Ureter (tissue), 1 donor: Measurements from ENCODE around the gene ENPP5. TPM values are rescaled to one million over a fixed set of nuclear protein-coding genes. Genes with fewer than 3 reads are reported as not detected.

Source experiments
- DNase-seq: peaks from one replicate; pipeline ENCODE4 v3.0.0-alpha.2; 2020; ENCODE audit warnings: low spot score
- total RNA-seq: library from RNA; stranded (reverse); gene quantifications from one replicate; pipeline ENCODE4 v1.2.4, GENCODE V29; 2023
- donor health status: DM: yes; HTN: yes; CAD: no.

Gene ENPP5
- total RNA-seq, result 12.5 TPM

- peak; percentile 88 for DNase-seq
These were observed at the start of gene ENPP5 for GRCh38 chr6:46170357-46171289. TSS of gene ENPP5 (minus strand) at chr6:46170980. CDS start at chr6:46168262, 2,718 bp downstream.

- no peak for DNase-seq
These were observed 48.9 kb upstream of the ENPP5 start for GRCh38 chr6:46219661-46220060.

- no peak for DNase-seq
These were observed 47.7 kb upstream of the ENPP5 start for GRCh38 chr6:46218457-46218856.

- no peak for DNase-seq
These were observed 46.9 kb upstream of the ENPP5 start for GRCh38 chr6:46217671-46218131.

GRCh38 chr6:46216879-46217278 is 46.1 kb upstream of the ENPP5 start:
- no peak for DNase-seq

- DNase-seq, result no peak
These were observed 45.0 kb upstream of the ENPP5 start for GRCh38 chr6:46215777-46216176.

GRCh38 chr6:46215213-46215612 is 44.4 kb upstream of the ENPP5 start:
- DNase-seq, result no peak

GRCh38 chr6:46211917-46212316 is 41.1 kb upstream of the ENPP5 start:
- no peak for DNase-seq

- no peak for DNase-seq
These were observed 39.5 kb upstream of the ENPP5 start for GRCh38 chr6:46210294-46210693.

GRCh38 chr6:46208303-46208702 is 37.5 kb upstream of the ENPP5 start:
- DNase-seq, result no peak

- DNase-seq, result no peak
These were observed 36.4 kb upstream of the ENPP5 start for GRCh38 chr6:46207174-46207573.

GRCh38 chr6:46204880-46205650 is 34.3 kb upstream of the ENPP5 start:
- no peak for DNase-seq

- DNase-seq, result no peak
These were observed 32.8 kb upstream of the ENPP5 start for GRCh38 chr6:46203391-46204177.

GRCh38 chr6:46201702-46202101 is 30.9 kb upstream of the ENPP5 start:
- no peak for DNase-seq

- DNase-seq, result no peak
These were observed 28.6 kb upstream of the ENPP5 start for GRCh38 chr6:46199387-46199786.

- no peak for DNase-seq
These were observed 21.2 kb upstream of the ENPP5 start for GRCh38 chr6:46191961-46192360.

GRCh38 chr6:46190889-46191288 is 20.1 kb upstream of the ENPP5 start:
- no peak for DNase-seq

GRCh38 chr6:46189726-46190125 is 18.9 kb upstream of the ENPP5 start:
- DNase-seq, result no peak

GRCh38 chr6:46186583-46186982 is 15.8 kb upstream of the ENPP5 start:
- no peak for DNase-seq

- no peak for DNase-seq
These were observed 13.3 kb upstream of the ENPP5 start for GRCh38 chr6:46184114-46184513.

GRCh38 chr6:46175976-46176375 is 5.2 kb upstream of the ENPP5 start:
- no peak for DNase-seq

- DNase-seq, result no peak
These were observed 4.7 kb upstream of the ENPP5 start for GRCh38 chr6:46175446-46175845.
